GM21447 (cell line): ENCODE measurements around the gene STK10.
"Not testable (repeated sequence)": the region's sequence is repeated elsewhere in the genome, so short reads cannot be mapped to it uniquely, and the experiment has no call there.

Source experiments
- ATAC-seq: cut with Tn5 transposase; IDR thresholded peaks from one replicate; pipeline ENCODE4 v1.9.1; 2021; ENCODE audit not compliant: unreplicated experiment

The STK10 gene

DNA sequence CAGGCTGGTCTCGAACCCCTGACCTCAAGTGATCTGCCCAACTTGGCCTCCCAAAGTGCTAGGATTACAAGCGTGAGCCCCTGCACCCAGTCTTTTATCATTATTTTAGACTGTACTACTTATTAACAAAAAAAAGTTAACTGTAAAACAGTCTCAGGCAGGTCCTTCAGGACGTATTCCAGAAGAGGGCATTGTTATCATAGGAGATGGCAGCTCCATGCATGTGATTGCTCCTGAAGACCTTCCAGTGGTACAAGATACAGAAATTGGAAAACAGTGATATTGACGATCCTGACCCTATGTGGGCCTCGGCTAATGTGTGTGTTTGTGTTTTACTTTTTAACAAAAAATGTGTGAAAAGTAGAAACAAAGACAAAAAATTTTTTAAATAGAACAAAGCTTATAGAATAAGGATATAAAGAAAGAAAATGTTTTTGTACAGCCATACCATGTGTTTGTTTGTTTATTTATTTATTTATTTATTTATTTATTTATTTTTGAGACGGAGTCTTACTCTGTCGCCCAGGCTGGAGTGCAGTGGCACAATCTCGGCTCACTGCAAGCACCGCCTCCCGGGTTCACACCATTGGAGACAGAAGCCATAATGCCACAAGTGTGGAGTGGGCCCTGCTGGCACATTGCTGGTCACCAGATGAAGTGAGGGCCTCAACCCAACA lies 167.8 kb downstream of the STK10 start:
- ATAC-seq: not testable (repeated sequence)

DNA sequence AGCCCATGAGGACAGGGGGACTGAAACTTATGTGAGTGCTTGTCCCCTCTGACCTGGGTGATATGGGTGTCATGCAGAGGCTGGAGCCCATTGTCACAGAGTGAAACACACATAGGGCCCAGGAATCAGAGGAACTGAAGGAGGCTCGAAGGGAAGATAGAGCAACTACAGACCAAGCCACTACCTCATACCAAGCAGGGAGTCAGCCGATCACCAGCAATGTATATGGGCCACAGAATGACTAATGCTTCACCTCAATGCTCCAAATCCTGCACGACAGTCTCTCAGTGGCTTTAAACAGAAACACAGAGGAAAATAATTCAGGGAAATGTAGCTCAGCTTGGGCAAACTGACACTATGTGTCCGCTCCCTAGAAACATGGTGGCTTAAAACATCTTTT lies 172.7 kb downstream of the STK10 start:
- no peak for ATAC-seq

DNA sequence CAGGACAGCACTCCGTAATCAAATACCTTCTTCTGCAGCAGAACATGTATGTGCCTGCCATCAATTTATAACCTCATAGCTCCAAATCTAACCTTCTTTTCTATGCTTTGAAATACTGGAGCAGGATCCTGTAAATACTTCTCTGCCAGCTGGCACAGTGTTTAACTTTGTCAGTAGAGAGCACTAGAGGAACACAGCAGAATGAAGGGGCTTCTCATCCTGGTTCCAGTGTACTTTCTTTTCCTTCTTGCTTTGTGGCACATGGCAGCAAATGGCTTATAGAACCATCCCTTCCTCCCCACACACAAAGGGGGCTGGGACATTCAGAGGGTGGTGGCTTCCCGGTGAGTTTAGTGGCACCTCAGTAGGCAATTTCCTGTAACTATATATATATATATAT lies 177.7 kb downstream of the STK10 start:
- no peak for ATAC-seq

GRCh38 chr5:172009536-172010270 lies 178.3 kb downstream of the STK10 start:
- ATAC-seq: no peak

DNA sequence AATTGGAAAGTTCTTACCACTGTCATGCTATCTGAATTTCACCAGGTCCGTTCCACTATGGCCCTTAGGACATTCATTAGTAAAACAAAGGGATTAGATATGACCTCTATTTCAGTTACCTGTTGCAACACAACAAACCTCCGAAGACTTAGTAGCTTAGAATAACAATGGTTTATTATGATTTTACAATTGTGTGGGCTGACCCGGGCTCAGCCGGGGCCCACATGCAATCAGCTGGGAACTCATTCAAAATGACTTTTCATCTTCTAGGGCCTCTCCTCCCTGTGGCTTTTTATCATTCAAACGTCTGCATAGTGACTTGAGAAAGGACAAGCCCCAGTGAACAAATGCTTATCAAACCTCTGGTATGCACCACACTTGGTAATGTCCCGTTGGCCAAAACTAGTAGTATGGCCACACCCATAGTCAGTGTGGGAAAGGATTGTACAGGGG lies 179.3 kb downstream of the STK10 start:
- ATAC-seq: no peak

- no peak for ATAC-seq
Measured at GRCh38 chr5:172008111-172008455, 179.9 kb downstream of the STK10 start.

DNA sequence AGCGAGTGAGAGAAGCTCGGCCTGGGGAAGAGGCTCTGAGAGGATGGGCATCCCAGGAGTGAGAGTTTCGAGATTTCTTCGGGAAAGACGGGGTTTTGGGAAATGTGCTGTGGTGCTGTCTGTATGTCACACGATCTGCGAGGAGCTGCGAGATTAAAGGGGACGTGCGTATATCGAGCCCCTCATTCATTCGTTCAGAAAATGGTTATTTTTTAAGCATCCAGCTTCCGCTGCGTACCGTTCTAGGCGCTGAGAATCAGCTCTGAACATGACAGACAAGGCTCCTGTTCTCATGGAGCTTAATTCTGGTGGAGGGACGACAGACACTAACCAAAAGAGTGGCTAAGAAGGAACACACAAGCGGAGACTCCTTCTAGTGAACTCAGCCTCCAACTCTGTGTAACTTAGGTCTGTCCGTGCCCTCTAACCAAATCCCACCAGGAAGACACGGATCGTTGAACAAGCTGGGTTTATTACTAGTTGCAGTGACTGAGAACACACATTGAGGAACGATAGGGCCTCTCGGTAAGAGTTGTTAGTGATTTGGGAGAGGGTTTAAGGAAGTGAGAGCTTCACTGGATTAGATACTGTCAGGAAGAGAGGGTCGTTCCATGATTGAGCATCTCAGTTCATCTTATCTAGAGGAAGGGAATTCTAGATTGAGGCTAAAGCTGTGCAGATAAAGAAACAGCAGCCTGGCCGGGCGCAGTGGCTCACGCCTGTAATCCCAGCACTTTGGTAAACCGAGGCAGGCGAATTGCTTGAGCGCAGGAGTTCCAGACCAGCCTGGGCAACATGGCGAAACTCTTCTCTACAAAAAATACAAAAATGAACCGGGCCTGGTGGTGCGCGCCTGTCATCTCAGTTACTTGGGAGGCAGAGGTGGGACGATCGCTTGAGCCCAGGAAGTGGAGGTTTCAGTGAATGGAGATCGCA lies 180.6 kb downstream of the STK10 start:
- ATAC-seq: peak; percentile 0

- peak; percentile 75 for ATAC-seq
Measured at GRCh38 chr5:172006321-172007174, 181.5 kb downstream of the STK10 start, which contains the start of gene FBXW11. TSS of gene FBXW11 (minus strand) at chr5:172006638. CDS start at chr5:172006502, 136 bp downstream.

DNA sequence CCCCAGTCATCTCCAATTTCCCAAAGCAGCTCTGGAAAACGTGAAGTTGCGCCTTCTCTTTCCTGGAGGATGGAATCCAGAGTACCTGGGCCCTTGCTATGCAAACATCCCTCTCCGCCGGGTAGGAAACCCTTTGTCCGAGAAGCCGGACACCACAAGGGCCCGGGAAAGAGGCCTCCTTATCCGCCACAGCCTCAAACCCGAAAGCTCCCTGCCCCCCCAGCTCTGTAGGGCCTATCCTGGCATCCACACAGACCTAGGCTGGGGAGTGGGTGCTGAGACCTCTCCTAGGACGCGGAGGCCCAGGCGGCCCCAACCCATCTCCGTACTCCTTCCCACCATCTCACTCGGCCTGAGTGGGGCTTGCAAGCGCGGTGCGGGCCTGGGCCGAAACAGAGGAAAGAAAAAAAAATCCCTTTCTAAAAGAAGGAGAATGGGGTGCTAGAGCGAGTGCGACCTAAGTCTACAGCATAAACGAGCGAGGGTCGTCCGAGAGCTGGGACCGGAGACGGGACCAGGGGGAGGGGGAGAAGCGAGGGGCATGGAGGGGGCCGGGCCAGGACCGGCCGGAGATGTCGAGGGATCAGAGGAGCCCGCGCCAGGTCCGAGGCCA lies 182.2 kb downstream of the STK10 start:
- ATAC-seq: peak; percentile 2

- ATAC-seq: no peak
Measured at GRCh38 chr5:172004824-172005237, 183.2 kb downstream of the STK10 start.

- ATAC-seq: no peak
Measured at GRCh38 chr5:172003746-172004145, 184.3 kb downstream of the STK10 start.

DNA sequence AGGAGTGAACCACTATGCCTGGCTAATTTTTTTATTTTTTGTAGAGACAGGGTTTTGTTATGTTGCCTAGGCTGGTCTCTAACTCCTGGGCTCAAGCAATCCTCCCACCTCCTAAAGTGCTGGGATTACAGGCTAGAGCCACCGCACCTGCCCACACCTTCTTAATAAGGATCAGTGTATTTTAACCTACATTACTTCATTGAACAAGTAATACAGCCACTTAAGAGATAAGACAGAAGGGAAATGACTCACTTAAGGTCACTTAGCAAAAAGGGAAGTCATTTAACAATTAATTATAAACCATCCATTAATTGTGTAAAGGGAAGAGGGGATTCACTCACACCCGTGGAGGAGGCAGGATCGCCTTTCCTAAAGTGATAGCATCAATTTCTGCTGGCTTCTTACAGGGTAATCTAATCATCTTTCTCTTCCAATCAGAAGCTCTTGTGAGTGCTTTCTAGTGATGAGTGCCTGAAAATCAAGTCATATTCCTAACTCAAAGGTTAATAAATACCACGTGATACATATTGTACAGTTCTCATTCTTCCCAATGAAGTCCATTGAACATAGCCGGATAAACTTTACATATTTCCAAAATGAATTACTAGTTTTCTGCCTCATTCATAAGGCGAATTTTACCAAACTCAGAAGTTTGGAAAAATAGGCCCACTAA lies 185.0 kb downstream of the STK10 start:
- no peak for ATAC-seq

DNA sequence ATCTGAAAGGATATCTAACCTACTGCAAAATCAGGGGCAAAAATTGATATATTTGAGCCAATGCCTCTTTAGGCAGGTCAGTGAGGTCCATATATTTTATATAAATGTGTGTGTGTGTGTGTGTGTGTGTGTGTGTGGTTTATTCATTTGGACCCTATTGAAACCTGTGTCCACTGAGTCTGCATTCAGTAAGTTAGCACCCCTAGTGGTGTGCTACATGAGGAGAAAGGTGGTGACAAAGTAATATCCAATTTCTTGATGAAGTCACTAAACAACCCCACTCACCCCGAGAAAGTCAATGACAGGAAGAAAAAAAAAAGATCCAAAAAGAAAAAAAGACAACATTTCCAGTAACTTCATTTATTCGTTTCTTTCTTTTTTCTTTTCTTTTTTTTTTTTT lies 185.7 kb downstream of the STK10 start:
- no peak for ATAC-seq

GRCh38 chr5:171999877-172000276 lies 188.1 kb downstream of the STK10 start:
- peak; percentile 59 for ATAC-seq

- ATAC-seq: no peak
Measured at GRCh38 chr5:171999100-171999499, 188.9 kb downstream of the STK10 start.

DNA sequence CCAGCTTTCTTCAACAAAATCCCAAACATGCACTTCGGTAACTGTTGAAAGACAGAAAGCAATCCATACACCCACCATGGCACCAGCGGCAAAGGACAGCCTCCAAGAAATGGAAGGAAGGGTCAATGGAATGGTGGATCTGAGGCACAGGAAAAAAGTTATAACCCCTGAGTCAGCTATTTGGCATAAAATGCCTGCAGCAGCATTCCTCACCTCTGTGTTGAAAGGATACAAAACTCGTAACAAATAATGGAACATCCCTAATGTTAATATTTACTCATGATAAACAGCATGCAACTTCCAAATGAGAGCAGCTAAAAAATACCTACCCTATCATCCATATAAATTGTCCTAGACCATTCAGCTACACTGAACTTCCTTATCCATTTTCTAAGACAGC lies 191.0 kb downstream of the STK10 start:
- no peak for ATAC-seq

- no peak for ATAC-seq
Measured at GRCh38 chr5:171992813-171993212, 195.2 kb downstream of the STK10 start.

DNA sequence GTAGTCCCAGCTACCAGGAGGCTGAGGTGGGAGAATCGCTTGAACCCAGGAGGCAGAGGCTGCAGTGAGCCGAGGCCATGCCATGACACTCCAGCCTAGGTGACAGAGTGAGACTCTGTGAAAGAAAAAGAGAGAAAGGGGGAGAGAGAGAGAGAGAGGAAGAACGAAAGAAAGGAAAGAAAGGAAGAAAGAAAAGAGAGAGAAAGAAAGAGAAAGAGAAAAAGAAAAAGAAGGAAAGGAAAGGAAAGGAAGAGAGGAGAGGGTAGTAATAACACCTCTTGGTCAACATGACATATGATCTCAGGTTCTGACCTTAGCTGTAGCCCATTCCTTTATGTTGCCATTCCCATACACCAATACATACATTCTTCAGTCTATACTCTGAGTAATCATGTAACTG lies 195.7 kb downstream of the STK10 start:
- no peak for ATAC-seq
